ENCODE measurements around the gene GNB3.
"Not testable (repeated sequence)": the region's sequence is repeated elsewhere in the genome, so short reads cannot be mapped to it uniquely, and the experiment has no call there.

GNB3 gene

DNA sequence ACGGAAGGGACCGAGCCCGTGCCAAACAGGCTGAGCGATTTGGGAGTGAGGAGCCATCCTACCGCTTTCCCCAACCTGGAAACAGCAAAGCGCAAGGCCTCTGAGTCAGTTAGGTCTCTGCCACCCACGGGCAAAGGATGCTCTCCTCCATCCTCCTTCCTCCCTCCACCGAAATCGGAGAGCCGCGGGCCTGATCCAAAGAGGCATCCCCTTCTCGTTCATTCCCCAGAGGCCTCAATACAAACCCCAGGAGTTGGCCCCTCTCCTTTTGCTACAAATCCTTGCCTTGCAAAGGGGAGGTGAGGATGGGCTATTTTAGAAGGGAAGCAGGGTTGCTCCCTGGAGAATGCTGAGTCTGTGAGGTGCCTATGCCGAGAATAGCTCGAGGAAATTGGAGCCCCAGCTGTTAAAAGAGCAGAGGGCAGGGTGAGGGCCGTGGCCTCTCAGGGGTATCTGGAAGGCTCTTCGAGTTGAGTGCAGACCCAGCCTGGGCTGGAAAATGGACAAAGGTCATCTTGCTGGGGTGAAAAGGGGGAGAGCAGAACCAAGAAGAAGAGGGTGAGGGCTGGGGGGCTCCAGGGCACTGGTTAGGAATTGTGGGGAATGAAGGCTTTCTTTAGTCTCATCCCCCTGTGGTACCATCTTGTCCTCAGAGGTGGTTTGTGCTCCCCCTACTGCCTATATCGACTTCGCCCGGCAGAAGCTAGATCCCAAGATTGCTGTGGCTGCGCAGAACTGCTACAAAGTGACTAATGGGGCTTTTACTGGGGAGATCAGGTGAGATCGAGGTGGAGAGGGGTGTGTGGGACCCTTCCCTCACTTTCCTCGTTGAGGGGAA, 27.7 kb downstream of the GNB3 start:
- H3K4me3 ChIP-seq (ENCODE audit: low read depth, low read length): peak overlapping the region; percentile 80
- TF ChIP-seq, protein P1, sequence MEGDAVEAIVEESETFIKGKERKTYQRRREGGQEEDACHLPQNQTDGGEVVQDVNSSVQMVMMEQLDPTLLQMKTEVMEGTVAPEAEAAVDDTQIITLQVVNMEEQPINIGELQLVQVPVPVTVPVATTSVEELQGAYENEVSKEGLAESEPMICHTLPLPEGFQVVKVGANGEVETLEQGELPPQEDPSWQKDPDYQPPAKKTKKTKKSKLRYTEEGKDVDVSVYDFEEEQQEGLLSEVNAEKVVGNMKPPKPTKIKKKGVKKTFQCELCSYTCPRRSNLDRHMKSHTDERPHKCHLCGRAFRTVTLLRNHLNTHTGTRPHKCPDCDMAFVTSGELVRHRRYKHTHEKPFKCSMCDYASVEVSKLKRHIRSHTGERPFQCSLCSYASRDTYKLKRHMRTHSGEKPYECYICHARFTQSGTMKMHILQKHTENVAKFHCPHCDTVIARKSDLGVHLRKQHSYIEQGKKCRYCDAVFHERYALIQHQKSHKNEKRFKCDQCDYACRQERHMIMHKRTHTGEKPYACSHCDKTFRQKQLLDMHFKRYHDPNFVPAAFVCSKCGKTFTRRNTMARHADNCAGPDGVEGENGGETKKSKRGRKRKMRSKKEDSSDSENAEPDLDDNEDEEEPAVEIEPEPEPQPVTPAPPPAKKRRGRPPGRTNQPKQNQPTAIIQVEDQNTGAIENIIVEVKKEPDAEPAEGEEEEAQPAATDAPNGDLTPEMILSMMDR (IDR thresholded peaks at IDR 0.05; ENCODE audit: low read depth, low read length): no peak

DNA sequence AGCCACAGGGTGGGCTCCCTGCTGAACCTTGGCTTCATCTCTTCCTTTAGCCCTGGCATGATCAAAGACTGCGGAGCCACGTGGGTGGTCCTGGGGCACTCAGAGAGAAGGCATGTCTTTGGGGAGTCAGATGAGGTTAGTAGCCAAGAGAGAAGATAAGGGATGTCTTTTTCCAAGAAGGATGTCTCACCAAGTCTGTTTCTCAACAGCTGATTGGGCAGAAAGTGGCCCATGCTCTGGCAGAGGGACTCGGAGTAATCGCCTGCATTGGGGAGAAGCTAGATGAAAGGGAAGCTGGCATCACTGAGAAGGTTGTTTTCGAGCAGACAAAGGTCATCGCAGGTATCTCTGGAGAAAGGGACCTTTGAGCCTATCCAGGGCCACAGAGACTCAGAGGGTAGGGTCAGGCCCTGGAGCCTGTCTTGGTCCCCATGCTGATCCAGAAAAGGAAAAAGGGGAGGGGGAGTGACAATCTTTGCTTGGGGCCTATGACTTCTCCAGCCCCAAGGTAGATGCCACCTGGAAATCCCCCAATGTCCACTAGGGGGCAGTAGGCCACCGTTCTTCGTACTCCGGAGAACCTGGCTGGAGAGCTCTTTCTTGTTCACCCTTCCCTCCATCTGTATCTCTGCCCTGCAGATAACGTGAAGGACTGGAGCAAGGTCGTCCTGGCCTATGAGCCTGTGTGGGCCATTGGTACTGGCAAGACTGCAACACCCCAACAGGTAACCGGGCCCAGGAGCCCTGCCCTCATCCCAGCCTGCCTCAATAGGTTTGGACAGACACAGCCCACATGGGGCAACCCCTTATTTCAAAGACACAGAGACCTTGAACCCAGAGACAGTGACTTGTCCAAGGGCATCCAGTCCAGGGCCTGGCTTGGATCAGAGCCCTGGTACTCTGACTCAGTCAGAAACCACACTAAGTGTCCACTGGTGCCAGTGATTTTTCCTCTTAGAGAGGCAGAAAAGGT, 28.6 kb downstream of the GNB3 start:
- H3K4me3 ChIP-seq (ENCODE audit: low read depth, low read length): peak overlapping the region; percentile 80
- TF ChIP-seq, protein P1 (IDR thresholded peaks at IDR 0.05; ENCODE audit: low read depth, low read length): peak; percentile 82

DNA sequence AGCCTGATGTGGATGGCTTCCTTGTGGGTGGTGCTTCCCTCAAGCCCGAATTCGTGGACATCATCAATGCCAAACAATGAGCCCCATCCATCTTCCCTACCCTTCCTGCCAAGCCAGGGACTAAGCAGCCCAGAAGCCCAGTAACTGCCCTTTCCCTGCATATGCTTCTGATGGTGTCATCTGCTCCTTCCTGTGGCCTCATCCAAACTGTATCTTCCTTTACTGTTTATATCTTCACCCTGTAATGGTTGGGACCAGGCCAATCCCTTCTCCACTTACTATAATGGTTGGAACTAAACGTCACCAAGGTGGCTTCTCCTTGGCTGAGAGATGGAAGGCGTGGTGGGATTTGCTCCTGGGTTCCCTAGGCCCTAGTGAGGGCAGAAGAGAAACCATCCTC, 29.6 kb downstream of the GNB3 start:
- H3K4me3 ChIP-seq (ENCODE audit: low read depth, low read length): not testable (repeated sequence)

DNA sequence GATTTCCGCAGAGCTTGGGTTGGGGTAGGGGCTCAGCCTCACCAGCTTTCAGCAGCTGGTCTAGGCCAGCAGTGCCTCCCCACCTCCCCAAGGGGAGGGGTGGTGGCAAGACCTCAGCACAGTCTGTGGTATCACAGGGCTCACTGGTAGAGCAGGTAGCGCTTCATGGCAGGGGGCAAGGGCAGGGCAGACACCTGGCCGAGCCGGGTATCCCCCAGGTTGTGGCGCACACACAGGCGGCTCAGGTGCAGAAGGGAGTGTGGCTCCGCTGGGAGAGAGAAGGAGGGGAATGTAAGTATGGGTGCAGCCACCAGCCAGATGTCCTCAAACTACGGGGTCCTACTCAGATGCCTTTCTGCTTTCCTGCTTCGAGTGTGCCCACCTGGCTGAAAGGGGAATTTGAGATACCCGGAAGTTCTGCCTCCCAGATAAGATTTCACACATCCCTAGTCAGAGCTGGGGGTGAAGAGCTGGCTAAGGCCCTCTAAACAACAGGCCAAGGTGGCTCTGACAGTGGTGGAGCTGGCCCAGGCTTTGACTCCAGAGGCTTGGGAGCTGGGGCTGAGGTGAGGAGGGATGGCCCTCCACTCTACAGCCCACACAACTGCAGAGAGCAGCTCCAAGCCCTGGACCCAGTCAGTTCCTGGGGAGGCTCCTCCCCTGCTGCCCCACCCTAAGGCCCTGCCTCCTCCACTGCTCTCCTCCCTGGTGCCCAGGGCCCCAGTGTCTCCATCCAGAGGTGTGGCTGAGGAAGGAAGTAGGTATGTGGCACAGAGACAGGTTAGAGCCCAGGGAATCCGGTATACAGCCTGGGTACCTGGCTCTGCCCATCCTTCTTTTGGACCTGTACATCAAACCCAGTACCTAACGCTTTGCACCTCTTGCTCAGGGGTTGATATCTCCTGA, 30.6 kb downstream of the GNB3 start:
- peak overlapping the region; percentile 69 for H3K4me3 ChIP-seq (ENCODE audit: low read depth, low read length)
- TF ChIP-seq, protein P1 (IDR thresholded peaks at IDR 0.05; ENCODE audit: low read depth, low read length): no peak

DNA sequence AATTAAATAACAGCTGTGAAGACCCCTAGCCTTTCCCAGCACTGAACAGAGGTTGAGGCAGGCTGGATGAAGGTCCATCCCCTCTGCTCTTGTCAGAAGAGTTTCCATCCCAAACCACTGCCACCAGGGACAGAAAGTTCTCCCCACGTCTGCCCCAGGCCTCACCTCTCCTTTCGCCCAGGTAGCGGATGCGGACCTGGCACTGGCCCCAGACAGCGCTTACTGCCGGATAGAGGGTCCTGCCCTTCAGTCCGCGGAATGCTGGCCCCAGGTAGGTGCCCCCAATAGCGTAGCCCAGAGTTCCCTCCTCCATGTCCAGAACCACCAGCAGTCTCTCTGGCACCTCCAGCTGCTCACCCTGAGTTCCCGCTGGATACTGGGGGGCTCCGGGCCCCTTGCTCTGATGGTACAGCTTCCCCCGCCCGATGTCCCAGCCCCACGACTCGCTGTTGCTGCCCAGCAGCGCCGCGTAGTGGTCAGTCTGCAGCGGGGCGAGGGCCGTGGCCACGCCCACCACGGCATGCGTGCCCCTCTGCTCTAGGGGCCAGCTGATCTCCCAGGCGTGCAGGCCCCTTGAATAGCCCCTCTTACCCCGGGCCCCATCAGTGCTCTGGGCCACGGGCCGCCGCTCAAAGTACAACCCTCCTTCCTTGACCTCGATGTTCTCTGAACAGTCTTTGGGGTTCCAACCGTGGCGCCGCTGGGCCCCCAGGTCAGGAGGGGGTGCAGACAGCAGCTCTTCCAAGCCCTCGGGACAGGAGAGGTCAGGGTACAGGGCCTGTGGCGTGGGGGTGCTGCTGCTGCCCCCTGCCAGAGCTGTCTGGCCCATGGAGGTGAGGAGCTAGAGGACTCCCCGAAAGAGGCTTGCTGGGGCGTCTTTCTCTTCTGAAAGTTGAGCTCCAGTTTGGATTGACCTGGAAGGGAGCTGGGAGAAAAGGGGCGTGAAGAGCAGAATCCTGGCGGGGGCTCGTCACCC, 31.6 kb downstream of the GNB3 start:
- TF ChIP-seq, protein P1 (IDR thresholded peaks at IDR 0.05; ENCODE audit: low read depth, low read length): peak; percentile 95
- H3K4me3 ChIP-seq (ENCODE audit: low read depth, low read length): peak overlapping the region; percentile 69

DNA sequence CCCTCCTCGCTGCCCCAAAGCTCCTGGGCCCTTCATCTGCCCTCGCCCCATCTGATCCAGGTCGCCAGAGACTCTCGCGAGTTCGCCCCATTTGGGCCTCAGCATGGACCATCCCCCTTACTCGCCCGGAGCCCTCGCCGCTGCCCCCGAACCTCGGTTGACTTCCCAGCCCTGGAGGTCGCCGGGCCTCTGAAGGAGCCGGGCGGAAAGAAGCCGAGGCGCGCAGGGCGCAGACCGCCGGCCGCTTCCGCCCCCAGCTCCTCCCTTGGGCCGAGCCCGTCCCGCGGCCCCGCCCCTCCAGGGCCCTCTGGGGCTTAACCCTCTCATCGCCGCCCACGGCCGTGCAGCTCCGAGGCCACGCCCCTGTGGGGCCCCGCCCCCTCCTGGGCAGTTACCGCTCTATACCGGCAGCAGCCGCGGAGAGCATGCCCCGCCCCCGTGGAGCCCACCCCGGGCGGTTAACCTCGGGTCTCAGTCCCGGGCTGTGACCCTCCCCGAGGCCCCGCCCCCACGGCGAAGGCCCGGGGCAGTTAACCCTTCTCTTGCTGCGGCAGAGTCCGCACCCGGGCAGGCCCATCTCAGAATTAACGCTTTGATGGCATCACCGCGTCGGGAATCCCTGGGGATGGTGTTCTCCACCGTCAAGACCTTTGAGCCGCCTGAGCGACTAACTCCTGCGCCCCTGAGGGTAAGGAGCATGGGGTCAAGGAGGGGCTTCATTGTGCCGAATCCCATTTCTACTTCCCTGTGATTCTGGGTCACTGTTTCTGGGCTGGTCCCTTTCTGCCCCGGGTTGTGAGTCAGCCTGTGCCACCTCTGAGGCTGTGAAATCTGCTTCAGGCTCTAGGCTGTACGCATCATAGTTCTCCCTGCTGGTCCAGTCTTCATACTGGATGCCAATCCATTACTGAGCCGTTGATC, 32.6 kb downstream of the GNB3 start, which contains the start of gene SPSB2:
SPSB2 (minus strand) TSS at position 210 of the 921 bp plus-strand sequence. CDS start 402 bp downstream, outside the sequence.
- TF ChIP-seq, protein P1 (IDR thresholded peaks at IDR 0.05; ENCODE audit: low read depth, low read length): no peak
- peak within 1 kb of the TSS; percentile 69 for H3K4me3 ChIP-seq (ENCODE audit: low read depth, low read length)

DNA sequence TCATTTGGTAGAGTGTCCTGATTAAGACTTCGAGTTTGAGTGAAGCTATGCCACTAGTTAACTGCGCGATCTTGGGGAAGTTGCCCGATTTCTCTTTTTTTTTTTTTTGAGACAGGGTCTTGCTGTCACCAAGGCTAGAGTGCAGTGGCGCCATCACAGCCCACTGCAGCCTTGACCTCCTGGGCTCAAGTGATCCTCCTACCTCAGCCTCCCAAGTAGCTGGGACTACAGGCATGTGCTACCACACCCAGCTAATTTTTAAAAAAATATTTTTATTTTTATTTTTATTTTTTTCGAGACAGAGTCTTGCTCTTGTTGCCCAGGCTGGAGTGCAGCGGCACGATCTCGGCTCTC, 33.3 kb downstream of the GNB3 start:
- H3K4me3 ChIP-seq (ENCODE audit: low read depth, low read length): peak overlapping the region; percentile 69

DNA sequence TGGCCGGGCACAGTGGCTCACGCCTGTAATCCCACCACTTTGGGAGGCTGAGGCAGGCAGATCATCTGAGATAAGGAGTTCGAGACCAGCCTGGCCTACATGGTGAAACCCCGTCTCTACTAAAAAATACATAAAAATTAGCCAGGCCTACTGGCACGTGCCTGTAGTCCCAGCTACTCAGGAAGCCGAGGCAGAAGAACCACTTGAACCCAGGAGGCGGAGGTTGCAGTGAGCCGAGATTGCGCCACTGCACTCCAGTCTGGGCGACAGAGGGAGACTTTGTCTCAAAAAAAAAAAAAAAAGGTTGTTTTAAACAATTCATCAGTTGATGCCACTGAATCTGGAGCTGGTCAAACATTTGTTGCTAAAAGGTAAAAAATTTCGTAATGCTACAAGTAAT, 39.1 kb downstream of the GNB3 start:
- H3K4me3 ChIP-seq (ENCODE audit: low read depth, low read length): not testable (repeated sequence)
